Left renal cortex interstitium (tissue), 4 donors: ENCODE results near the gene ULK4. TPM values are rescaled to one million over a fixed set of nuclear protein-coding genes. Genes with fewer than 3 reads are reported as not detected.

Experiments used
- DNase-seq, 4 donors: peaks; one replicate each; pipeline ENCODE4 v3.0.0-alpha.2; 2013; ENCODE audit warnings: low read depth in 4 of 4, low spot score in 2 of 4, missing footprints in 1 of 4
- polyA plus RNA-seq, 4 donors: library from polyadenylated mRNA; unstranded; fragments of 120-200 nt; gene quantifications; one replicate each; pipeline ENCODE4 v1.2.1, GENCODE V29; 2013; ENCODE audit not compliant: insufficient read length in 4 of 4

Gene ULK4
- polyA plus RNA-seq, 4 donors = 3.7 to 5.2 (median 5.1) TPM

DNA sequence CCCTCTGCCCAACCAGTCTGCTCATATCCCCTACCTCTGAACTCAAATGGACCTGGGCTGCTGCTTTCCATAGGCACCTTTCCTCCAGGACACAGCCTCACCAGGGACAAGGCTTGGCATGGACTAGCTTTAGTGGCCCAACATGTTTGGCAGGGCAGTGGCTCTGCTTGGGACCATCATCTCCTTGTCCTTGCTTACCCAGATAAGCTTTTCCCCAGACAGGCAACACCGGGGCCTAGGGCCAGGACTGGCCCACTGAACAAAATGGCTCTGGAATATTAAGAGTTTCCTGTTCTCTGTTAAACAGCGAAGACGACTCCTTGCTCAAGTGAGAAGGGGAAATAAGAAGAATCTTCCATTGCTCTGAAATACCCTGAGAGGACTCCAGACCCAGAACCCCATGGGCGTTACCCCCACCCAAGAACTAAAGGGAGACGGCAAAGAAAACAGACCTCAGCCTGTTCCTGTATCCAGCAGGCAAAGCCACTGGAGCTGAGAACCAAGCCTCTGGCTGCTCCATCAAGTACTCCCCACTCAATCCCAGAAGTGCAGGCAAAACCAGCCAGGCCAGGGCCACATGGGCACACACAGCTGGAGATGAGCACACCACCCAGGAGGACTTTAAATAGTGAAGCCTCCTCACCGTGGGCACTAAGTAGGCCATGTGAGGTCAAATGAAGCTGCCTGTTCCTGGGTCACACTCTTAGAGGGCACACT lies 717.1 kb downstream of the ULK4 start:
- DNase-seq = no peak

DNA sequence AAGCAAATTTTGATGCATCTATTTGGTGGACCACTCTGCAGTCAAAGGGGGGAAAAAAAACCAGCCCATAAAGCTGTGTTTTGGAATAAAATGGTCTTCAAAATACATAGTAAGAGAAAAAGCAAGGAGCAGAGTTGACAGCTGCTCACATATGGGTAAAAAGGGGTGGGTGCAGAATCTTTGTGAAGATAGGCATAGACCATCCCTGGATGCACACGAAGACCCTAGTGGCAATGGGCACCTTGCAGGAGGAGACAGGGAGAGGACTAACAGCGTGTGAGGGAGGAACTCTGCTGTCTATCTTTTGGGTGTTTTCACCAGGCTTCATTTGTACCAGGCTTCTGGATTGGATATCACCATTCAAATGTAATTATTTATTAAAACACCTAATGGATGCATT lies 718.7 kb downstream of the ULK4 start:
- DNase-seq = no peak

DNA sequence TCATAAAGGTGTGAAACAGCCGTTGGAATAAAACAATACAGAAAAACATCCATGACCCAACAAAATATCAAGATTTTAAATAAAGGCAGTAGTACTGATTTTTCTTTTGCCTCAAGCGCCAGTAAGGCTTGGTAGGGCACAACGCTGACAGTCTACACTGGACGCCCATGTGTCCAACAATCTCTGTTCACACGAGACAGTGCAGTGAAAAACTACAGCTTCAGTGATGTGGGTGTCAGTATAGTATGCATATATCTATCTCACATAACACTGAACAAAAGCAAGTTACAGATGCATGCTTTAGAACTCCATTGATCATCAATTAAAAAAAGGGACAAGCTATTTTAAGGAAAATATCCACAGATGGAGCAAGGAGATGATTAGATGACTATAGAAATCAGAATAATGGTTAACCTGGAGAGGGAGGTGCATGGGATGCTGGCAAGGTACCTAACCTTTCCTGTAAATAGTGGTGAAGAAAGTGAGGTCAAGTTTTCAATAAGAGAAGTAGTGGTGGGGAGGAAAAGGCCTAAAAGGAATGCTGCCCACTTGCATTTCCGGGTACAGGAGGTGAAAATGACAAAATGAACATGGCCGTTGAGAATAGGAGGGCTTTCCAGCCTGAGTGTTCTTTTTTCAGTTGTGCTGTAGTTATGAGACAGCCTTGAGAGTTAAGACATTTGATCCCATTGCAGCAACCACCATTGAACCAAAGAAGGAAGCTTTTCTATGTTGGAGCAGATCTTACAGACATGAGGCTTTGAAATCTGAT lies 719.9 kb downstream of the ULK4 start:
- no peak for DNase-seq

DNA sequence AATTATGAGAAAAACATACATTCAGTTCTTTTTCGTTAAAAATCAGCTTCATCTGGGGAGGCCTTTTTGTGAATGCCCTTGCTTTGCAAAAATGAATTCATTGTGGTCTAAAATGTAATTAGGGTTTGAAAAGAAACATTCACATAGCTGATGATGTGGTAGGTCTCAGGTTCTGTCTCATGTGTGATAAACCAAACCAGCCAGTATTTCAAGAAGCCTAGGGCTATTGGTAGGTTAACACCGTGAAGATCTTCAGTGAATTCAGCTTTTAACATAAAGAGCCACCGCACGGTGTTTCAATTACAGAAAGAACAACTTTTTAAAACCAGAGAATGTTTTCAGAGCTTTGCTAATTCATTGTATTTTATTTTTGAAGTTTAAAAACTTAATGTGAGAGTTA lies 720.7 kb downstream of the ULK4 start:
- DNase-seq = no peak

DNA sequence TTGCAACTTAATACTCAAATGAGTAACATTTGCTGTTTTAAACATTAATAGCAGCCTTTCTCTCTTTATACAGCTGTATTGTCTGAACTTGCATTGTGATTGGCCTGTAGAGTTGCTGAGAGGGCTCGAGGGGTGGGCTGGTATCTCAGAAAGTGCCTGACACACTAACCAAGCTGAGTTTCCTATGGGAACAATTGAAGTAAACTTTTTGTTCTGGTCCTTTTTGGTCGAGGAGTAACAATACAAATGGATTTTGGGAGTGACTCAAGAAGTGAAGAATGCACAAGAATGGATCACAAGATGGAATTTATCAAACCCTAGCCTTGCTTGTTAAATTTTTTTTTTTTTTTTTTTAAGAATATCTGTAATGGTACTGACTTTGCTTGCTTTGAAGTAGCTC lies 722.3 kb downstream of the ULK4 start:
- DNase-seq = no peak

DNA sequence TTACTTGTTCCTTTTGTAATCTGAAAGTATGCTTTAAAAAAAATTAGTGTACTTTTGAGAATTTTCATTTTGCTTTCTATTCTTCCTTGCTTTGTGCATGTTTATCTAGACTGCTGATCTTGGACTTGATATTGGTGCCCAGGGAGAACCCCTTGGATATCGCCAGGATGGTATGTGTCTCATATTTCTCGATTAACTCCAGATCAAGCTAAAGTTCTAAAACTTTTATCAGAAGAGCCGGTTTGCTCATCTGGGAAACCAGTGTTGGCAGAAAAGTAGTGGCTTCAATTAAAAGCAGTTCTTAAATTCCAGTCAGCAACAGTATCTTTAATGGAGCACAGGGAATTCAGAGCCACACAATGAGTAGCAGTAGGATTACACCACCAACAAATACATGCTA lies 724.0 kb downstream of the ULK4 start:
- DNase-seq = no peak

DNA sequence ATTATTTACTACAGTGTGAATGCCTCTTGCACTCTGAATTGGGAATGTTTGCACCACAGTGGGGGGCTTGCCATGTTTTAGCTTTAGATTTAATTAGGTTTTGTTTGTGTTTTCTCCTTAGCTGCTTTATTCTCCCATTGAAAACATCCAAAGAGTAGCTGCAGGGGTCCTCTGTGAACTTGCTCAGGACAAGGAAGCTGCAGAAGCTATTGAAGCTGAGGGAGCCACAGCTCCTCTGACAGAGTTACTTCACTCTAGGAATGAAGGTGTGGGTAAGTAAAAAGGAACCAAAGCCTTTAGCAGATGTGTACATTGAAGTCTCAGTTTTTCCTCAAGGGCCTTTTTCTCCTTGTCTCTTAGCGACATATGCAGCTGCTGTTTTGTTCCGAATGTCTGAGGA lies 725.7 kb downstream of the ULK4 start:
- no peak for DNase-seq

DNA sequence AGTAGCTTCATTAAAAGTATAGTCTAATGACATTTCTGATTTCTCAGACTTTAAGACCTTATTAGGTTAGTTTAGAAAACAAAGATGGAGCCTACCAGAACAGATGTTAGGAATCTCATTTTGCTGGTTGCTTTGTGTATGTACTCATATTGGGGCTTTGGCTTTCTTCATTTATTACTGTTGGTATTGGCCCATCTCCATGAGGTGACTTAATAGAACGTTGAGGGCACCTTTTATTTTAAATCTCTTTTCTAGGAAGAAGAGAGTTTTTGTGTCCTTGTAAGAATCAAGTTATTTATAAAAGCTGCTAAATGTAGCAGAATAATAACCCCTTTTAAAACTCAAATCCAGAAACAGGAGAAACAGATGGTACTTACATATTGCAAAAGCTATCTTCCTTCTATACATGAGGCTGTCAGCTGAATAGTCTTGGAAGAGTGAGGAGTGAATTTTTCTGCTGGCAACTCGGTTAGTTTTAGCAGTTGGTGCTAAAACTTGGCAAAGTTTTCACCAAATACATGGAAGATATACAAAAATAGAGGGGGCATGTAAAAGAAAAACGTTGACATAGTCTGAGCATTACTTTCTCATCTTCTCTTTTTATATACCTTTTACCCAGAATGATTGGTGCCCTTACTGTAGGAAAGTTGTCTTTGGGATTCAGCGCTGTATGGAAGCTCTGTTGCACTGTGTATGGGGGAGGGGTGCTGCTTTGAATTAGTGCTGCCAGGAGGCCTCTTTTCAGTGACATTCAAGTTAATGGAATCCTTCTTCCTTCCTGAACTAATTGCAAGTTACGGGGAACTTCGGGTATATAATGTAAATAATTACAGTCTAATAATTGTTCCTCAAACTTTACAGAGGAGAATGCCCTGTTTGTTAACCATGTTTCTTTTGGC lies 726.8 kb downstream of the ULK4 start:
- no peak for DNase-seq

DNA sequence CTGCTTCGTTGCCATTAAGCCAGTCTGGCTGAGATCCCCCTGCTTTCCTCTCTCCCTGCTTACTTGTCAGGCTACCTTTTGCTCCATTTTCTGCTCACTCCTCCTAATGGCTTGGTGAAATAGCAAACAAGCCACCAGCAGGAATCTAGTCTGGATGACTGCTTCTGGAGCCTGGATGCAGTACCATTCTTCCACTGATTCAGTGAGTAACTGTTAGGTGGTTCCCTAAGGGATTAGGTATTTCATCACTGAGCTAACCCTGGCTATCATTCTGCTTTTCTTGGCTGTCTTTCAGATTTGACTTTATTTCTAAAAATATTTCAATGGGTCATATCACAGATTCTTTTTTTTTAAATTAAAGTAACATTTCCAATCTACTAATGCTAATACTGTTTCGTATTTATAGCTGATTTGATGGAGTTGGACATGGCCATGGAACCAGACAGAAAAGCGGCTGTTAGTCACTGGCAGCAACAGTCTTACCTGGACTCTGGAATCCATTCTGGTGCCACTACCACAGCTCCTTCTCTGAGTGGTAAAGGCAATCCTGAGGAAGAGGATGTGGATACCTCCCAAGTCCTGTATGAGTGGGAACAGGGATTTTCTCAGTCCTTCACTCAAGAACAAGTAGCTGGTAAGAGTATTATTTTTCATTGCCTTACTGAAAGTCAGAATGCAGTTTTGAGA lies 737.6 kb downstream of the ULK4 start:
- DNase-seq = no peak

DNA sequence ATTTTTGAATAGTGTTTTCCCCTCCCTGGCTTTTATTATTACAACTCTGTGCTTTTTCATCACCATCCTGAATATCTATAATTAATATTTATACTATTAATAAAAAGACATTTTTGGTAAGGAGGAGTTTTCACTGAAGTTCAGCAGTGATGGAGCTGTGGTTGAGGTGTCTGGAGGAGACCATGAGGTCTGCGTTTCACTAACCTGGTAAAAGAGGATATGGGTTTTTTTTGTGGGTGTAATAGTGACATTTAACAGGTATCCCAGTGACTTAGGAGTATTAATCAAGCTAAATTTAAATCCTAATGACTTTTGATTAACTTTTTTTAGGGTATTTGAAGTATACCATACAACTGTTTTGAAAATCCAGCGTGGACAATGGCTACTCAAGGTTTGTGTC lies 738.2 kb downstream of the ULK4 start:
- no peak for DNase-seq

DNA sequence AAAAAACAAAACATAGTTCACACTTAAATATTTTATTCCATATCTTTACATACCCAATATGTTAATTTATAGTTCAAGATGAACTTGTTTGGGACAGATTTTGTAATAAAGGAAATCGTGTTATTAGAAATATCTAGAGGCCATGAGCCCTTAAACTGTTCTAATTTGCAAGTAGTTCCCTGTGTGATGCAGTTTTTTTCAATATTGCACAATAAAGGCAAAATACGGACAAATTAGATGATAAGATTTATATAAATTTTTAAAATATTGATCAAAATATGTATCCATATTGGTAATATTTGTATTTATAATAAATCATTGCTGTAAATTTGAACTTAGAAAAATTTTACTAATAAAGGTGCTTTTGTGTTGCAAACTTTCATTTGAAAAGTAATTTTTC lies 738.8 kb downstream of the ULK4 start:
- DNase-seq = no peak

DNA sequence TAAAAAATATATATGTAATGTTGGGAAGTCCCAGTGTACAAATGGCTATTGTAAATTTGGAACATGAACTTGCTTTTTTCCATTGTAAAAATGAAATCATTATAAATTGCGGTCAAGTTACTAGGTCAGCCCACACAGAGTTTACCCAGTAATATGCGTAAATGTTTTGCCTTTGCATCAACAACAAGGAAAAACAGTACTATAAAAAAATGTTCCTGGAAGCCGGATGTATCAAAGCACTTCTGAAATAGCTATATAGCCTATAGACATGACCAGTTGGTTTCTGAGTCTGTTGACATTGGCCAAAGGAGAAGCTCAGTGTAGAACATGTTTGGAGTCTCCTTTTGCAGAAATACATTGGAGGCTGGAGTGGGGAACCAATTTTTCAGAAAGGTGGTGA lies 739.4 kb downstream of the ULK4 start:
- no peak for DNase-seq

DNA sequence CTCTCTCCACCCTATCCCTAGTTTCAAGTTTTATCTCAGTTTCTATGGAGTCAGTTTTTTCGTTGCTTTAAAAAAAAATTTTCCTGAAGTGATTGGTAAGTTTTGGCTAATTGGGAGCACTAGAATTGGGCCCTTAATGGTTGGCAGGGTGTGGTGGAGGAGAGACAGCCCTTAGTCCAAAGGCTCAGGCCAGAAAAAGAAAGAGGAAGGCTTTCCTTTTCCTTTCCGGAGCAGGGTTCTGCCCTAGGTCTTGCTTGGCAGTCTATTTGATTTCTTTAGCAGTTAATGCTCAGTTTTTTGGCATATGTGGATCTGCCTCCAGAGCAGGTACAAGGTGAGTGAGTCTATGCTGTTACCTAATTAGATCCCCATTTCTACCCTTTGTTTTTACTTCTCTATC lies 739.9 kb downstream of the ULK4 start:
- DNase-seq = no peak

DNA sequence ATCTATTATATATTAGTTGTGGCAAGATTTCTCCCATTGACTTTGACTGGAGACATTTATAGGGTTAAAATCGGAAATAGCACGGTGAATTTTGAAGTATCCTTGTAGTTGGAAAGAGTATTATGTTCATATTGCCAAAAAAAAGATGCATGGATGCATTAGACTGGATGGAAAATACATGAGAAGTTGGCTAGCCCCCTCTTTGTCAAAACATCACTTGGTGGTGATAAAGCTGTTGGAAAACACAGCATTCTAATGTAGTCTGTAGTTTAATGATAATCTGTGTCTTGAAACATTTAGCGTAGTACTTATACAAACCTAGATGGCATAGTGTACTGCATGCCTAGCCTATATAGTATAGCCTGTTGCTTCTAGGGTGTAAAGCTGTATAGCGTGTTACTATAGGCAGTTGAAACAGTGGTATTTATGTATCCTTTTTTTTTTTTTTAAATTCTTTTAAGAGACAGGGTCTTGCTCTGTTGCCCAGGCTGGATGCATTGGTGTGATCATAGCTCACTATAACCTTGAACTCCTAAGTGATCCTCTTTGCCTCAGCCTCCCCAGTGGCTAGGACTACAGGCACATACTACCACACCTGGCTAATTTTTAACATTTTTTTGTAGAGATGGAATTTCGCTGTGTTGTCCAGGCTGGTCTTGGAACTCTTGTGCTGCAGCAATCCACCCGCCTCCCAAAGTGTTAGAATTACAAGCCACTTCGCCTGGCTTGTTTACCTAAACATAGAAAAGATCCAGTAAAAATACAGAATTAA lies 740.8 kb downstream of the ULK4 start:
- no peak for DNase-seq

DNA sequence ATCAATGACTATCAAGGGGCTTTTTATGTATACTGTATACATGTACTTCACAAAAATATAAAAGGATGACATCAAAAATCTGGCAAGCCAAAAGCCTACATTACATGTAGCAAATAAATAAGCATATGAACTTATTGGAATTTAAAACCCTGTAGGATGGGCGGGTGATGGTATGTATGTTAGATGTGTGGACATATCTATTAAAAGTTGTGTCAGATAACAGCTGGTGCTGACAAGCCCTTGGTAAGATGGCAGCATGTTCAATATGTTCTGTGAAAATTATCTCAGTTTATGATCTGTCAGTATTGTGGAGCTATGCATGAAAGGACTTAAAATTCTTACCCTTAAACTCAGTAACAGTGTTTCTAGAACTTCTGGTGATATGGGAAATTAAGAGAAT lies 742.5 kb downstream of the ULK4 start:
- no peak for DNase-seq

DNA sequence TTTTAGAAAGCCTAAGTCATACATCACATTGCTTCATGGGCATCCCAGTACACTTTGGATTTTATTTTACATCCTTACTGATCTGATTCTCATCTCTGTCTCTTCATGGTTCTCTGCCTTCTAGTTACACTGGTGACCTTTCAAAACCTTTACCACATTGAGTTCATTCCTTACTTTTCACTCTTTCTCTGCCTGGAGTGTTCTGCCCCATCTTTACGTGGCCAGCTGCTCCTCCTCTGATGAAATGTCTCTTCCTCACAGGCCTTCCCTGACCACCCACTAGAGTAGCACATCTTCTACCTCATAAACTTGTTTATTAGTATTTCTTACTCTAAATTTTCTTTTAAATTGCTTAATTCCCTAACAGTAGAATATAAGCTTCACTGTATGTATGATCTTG lies 744.9 kb downstream of the ULK4 start:
- no peak for DNase-seq

DNA sequence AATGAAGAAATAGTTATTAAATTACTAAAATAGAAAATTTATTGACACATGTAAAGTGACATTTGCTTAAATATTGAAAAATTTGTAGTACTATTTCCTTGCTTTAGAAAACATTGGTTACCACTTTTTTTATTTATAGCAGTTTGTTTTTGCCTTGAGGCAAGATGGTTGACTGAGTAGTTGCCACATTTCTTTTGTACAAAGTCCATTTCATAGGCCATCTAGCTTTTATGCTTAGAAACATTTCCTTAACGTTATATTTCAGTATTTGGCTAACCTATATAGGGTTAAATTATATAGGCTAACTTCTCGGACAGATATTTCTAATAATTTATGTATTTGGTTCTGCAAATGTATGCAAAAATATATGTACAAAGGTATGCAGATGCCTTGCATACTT lies 745.5 kb downstream of the ULK4 start:
- DNase-seq = no peak

DNA sequence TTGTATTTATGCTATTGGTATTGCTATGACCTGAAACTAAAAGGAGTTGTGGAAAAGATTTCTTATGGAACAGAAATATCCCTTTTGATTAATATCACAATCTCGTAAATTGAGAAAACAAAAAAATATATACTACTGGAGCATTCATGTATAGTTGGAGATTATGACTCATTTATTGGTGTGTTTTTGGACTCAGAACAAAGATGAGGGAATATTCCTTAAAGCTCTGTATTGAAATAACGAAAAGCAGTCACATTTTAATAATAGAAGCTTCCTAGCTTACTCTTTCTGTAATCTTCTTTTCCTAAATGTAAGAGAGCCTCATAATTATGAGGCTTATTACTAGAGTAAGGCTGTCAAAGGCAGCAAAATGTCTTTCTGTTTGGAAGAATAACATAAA lies 748.3 kb downstream of the ULK4 start:
- DNase-seq = no peak

DNA sequence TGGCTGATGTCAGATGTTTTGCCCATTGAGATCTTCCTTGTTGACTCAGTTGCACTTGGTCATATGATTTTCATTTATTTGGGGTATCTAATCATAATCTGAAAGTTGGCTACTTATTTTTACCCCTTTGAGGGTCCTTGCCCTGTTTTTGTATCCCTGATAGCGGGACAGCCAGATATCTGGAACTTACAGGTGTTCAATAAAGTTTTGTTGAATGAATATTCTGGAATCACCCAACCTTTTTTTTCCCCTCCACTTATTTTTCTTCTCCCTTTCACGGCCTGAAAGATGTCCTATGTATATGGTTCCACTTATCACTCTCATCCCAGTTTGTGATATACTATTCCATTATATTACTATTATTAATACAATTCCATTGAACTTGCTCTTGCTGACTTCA lies 749.8 kb downstream of the ULK4 start:
- no peak for DNase-seq

DNA sequence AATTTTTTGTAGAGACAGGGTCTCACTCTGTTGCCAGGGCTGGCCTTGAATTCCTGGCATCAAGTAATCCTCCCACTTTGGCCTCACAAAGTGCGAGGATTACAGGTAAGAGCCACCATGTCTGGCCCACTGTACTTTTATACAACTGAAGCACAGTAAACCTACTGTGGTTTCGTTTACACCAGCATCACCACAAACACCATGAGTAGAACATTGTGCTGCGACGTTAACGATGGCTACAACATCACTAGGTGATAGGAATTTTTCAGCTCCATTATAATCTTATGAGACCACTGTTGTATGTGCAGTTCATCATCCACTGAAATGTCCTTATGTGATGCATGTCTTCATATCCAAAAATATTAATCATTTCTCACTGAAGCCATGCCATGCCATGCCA lies 750.9 kb downstream of the ULK4 start:
- no peak for DNase-seq
